Activated T-helper 2 cell treated with anti-CD3 and anti-CD28 coated beads, Interferon-gamma antibody, Interleukin-2, Interleukin-4, amounts not matched to agents 10 μg/mL and 5 μg/mL and 100 μg/mL, durations not matched to agents 14 hours and 24 hours and 36 hours (primary cell): ENCODE data around the gene FN3KRP. TPM values are rescaled to one million over a fixed set of nuclear protein-coding genes. Genes with fewer than 3 reads are reported as not detected.

Source experiments
- DNase-seq: peaks from one replicate; pipeline ENCODE4 v3.0.0; 2021; ENCODE audit warnings: low spot score
- H3K27ac Mint-ChIP-seq: one replicate; pipeline ENCODE4 v1.8.0; 2021; ENCODE audit warnings: mixed read lengths
- H3K27me3 Mint-ChIP-seq: one replicate; pipeline ENCODE4 v1.8.0; 2021; ENCODE audit warnings: low read depth, mixed read lengths
- H3K36me3 Mint-ChIP-seq: one replicate; pipeline ENCODE4 v1.8.0; 2021; ENCODE audit warnings: low read depth, mixed read lengths
- H3K4me1 Mint-ChIP-seq: one replicate; pipeline ENCODE4 v1.8.0; 2021; ENCODE audit warnings: low read depth, mixed read lengths
- H3K4me3 Mint-ChIP-seq: one replicate; pipeline ENCODE4 v1.8.0; 2021; ENCODE audit warnings: low read depth, mild to moderate bottlenecking, moderate library complexity, mixed read lengths
- H3K9me3 Mint-ChIP-seq: one replicate; pipeline ENCODE4 v1.8.0; 2021; ENCODE audit warnings: mixed read lengths
- intact Hi-C: fragments of 100-400 bp; cut with micrococcal nuclease; formaldehyde crosslinking; loops from one replicate; pipeline ENCODE4 v1.15.1; 2023
- total RNA-seq: library from RNA; stranded (reverse); gene quantifications from 2 replicates; pipeline ENCODE4 v1.2.3, GENCODE V29; 2022

Gene FN3KRP
- total RNA-seq, 1 donor from 2014 or later, result 39.6 TPM

- Mint-ChIP-seq H3K4me3 (no peak overlapping the region), H3K9me3 (peaks cover 3% of the 10 kb centered on the region), H3K27ac (no peak overlapping the region), H3K27me3 (no peaks in the 10 kb centered on the region), H3K4me1 (peaks cover 5% of the 10 kb centered on the region), H3K36me3 (no peaks in the 10 kb centered on the region)
- intact Hi-C loops, result no loop called here
- DNase-seq, result no peak
Observed at GRCh38 chr17:82748756-82749155, 32.2 kb downstream of the FN3KRP start.

- Mint-ChIP-seq H3K4me1 (peaks cover 15% of the 10 kb centered on the region), H3K36me3 (no peaks in the 10 kb centered on the region), H3K9me3 (peaks cover 3% of the 10 kb centered on the region), H3K4me3 (peak overlapping the region; percentile 62), H3K27me3 (no peaks in the 10 kb centered on the region), H3K27ac (no peak overlapping the region)
- DNase-seq, result no peak
- intact Hi-C loops, result no loop called here
Observed at GRCh38 chr17:82750241-82750908, 33.9 kb downstream of the FN3KRP start.

GRCh38 chr17:82751171-82751570 lies 34.7 kb downstream of the FN3KRP start:
- Mint-ChIP-seq H3K27me3 (no peaks in the 10 kb centered on the region), H3K4me3 (no peak overlapping the region), H3K36me3 (peaks cover 4% of the 10 kb centered on the region), H3K4me1 (peaks cover 20% of the 10 kb centered on the region), H3K9me3 (peaks cover 1% of the 10 kb centered on the region), H3K27ac (no peak overlapping the region)
- intact Hi-C loops, result no loop called here
- DNase-seq, result no peak

GRCh38 chr17:82751571-82752370 lies 35.3 kb downstream of the FN3KRP start, which contains the start of gene TBCD:
TBCD (plus strand) TSS chr17:82752065; CDS start chr17:82752194, 129 bp downstream.
- intact Hi-C loops, result loop anchor here (1.0 to 2.0 kb wide), 2 partner anchors 35 to 103 kb away; partner anchors contain the start of genes FN3KRP and WDR45B
- no peaks in the 10 kb centered on the region for H3K27me3 Mint-ChIP-seq
- peak within 1 kb of the TSS; percentile 86 for H3K4me3 Mint-ChIP-seq
- H3K27ac Mint-ChIP-seq, result peak within 1 kb of the TSS; percentile 58
- H3K9me3 Mint-ChIP-seq, result no peaks in the 10 kb centered on the region
- peaks cover 20% of the 10 kb centered on the region for H3K4me1 Mint-ChIP-seq
- peak; percentile 82 for DNase-seq
- H3K36me3 Mint-ChIP-seq, result peaks cover 7% of the 10 kb centered on the region

- Mint-ChIP-seq H3K36me3 (peaks cover 13% of the 10 kb centered on the region), H3K4me3 (peak overlapping the region; percentile 86), H3K27me3 (no peaks in the 10 kb centered on the region), H3K27ac (peak overlapping the region; percentile 22), H3K9me3 (no peaks in the 10 kb centered on the region), H3K4me1 (peaks cover 20% of the 10 kb centered on the region)
- no peak for DNase-seq
- intact Hi-C loops, result loop anchor here (1.0 to 2.0 kb wide), 2 partner anchors 36 to 104 kb away; partner anchors contain the start of genes FN3KRP and WDR45B
Observed at GRCh38 chr17:82752371-82753200, 36.1 kb downstream of the FN3KRP start.

- H3K4me1 Mint-ChIP-seq, result peaks cover 20% of the 10 kb centered on the region
- peaks cover 16% of the 10 kb centered on the region for H3K36me3 Mint-ChIP-seq
- no peak for DNase-seq
- no peaks in the 10 kb centered on the region for H3K27me3 Mint-ChIP-seq
- no peak overlapping the region for H3K27ac Mint-ChIP-seq
- peak overlapping the region; percentile 86 for H3K4me3 Mint-ChIP-seq
- H3K9me3 Mint-ChIP-seq, result no peaks in the 10 kb centered on the region
- intact Hi-C loops, result loop anchor here (2.0 kb wide), 1 partner anchor 36 kb away; the partner anchor contains the start of gene FN3KRP
Observed at GRCh38 chr17:82753201-82753464, 36.6 kb downstream of the FN3KRP start.

GRCh38 chr17:82754297-82755208 lies 38.0 kb downstream of the FN3KRP start:
- intact Hi-C loops, result no loop called here
- Mint-ChIP-seq H3K27me3 (no peaks in the 10 kb centered on the region), H3K9me3 (no peaks in the 10 kb centered on the region), H3K4me3 (peak overlapping the region; percentile 3), H3K27ac (no peak overlapping the region), H3K36me3 (peaks cover 20% of the 10 kb centered on the region), H3K4me1 (peaks cover 20% of the 10 kb centered on the region)
- no peak for DNase-seq

- Mint-ChIP-seq H3K4me3 (no peak overlapping the region), H3K9me3 (no peaks in the 10 kb centered on the region), H3K27ac (no peak overlapping the region), H3K27me3 (no peaks in the 10 kb centered on the region), H3K4me1 (peaks cover 20% of the 10 kb centered on the region), H3K36me3 (peaks cover 28% of the 10 kb centered on the region)
- intact Hi-C loops, result no loop called here
- DNase-seq, result no peak
Observed at GRCh38 chr17:82756166-82756565, 39.7 kb downstream of the FN3KRP start.

- Mint-ChIP-seq H3K9me3 (no peaks in the 10 kb centered on the region), H3K36me3 (peaks cover 63% of the 10 kb centered on the region), H3K27ac (no peak overlapping the region)
Observed at GRCh38 chr17:82765371-82765770, 48.9 kb downstream of the FN3KRP start.

GRCh38 chr17:82767041-82767754 lies 50.7 kb downstream of the FN3KRP start:
- peaks cover 61% of the 10 kb centered on the region for H3K36me3 Mint-ChIP-seq
- H3K9me3 Mint-ChIP-seq, result no peaks in the 10 kb centered on the region
- no peaks in the 10 kb centered on the region for H3K27me3 Mint-ChIP-seq
- H3K4me1 Mint-ChIP-seq, result peaks cover 4% of the 10 kb centered on the region
- no peak overlapping the region for H3K4me3 Mint-ChIP-seq
- intact Hi-C loops, result no loop called here
- no peak for DNase-seq
- H3K27ac Mint-ChIP-seq, result no peak overlapping the region

More at GRCh38 chr17:82765371-82765770, 48.9 kb downstream of the FN3KRP start:
- H3K4me3 Mint-ChIP-seq, result no peak overlapping the region
- no peaks in the 10 kb centered on the region for H3K27me3 Mint-ChIP-seq
- no peak for DNase-seq
- peaks cover 4% of the 10 kb centered on the region for H3K4me1 Mint-ChIP-seq
- intact Hi-C loops, result no loop called here

GRCh38 chr17:82769041-82769440 lies 52.5 kb downstream of the FN3KRP start:
- Mint-ChIP-seq H3K27ac (no peak overlapping the region), H3K36me3 (peaks cover 63% of the 10 kb centered on the region), H3K9me3 (no peaks in the 10 kb centered on the region), H3K4me3 (no peak overlapping the region), H3K4me1 (peaks cover 4% of the 10 kb centered on the region), H3K27me3 (no peaks in the 10 kb centered on the region)
- DNase-seq, result no peak
- intact Hi-C loops, result no loop called here
